Activated CD4-positive, alpha-beta memory T cell treated with anti-CD3 and anti-CD28 coated beads for 36 hours (primary cell): Measurements from ENCODE around the gene CD151. TPM values are rescaled to one million over a fixed set of nuclear protein-coding genes. Genes with fewer than 3 reads are reported as not detected.

ENCODE experiments used
- CTCF ChIA-PET: fragments of 350-600 bp; sonication (Branson Sonifier 250); formaldehyde crosslinking; loops from one replicate; lab custom pipeline; 2021; ENCODE audit warnings: antibody characterized with exemption, inconsistent platforms; lab: Charles Lee
- POLR2A ChIA-PET: fragments of 350-600 bp; sonication (Branson Sonifier 250); formaldehyde crosslinking; loops from one replicate; lab custom pipeline; 2021; ENCODE audit warnings: antibody characterized with exemption; lab: Charles Lee
- DNase-seq: peaks from one replicate; pipeline ENCODE4 v3.0.0-alpha.2; 2020
- H3K27ac Mint-ChIP-seq: one replicate; pipeline ENCODE4 v1.8.0; 2021; ENCODE audit warnings: mixed read lengths
- H3K27me3 Mint-ChIP-seq: one replicate; pipeline ENCODE4 v1.8.0; 2021; ENCODE audit warnings: mixed read lengths
- H3K36me3 Mint-ChIP-seq: one replicate; pipeline ENCODE4 v1.8.0; 2021; ENCODE audit warnings: mixed read lengths
- H3K4me1 Mint-ChIP-seq: one replicate; pipeline ENCODE4 v1.8.0; 2021; ENCODE audit warnings: low read depth, mixed read lengths
- H3K4me3 Mint-ChIP-seq: one replicate; pipeline ENCODE4 v1.8.0; 2021; ENCODE audit warnings: mild to moderate bottlenecking, mixed read lengths
- H3K9me3 Mint-ChIP-seq: one replicate; pipeline ENCODE4 v1.8.0; 2021; ENCODE audit warnings: mixed read lengths
- intact Hi-C: fragments of 100-400 bp; cut with micrococcal nuclease; formaldehyde crosslinking; loops from one replicate; pipeline ENCODE4 v1.15.1; 2023
- total RNA-seq, 2 experiments: library from RNA; stranded (reverse); gene quantifications; one replicate each; pipeline ENCODE4 v1.2.3, GENCODE V29; 2021

CD151 gene
- total RNA-seq, 2 experiments from 2014 or later, result 40.2 to 40.9 TPM

DNA sequence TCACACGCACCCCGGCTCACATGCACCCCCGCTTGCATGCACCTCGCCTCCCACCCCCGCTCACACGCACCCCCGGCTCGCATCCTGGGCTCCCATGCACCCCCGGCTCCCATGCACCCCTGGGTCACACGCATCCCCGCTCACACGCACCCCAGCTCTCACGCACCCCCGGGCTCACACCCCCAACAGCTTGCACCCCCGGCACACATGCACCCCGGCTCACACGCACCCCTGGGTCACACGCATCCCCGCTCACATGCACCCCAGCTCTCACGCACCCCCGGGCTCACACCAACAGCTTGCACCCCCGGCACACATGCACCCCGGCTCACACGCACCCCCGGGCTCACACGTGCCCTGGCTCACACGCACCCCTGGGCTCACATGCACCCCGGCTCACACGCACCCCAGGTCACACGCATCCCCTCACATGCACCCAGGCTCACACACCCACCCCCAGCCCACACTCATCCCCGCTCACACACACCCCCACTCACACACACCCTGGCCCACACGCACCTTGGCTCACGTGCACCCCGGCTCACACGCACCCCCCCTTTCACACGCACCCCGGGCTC is 26.1 kb downstream of the CD151 start:
- no peak overlapping the region for H3K4me3 Mint-ChIP-seq
- ChIA-PET POLR2A (no interaction called here), CTCF (interaction anchor here (0.9 kb wide), 1 partner anchor 11 kb away, joined by 3 read pairs; no protein-coding TSS in a partner anchor)
- no peaks in the 10 kb centered on the region for H3K36me3 Mint-ChIP-seq
- intact Hi-C loops, result no loop called here
- peaks cover 2% of the 10 kb centered on the region for H3K27me3 Mint-ChIP-seq
- H3K4me1 Mint-ChIP-seq, result no peaks in the 10 kb centered on the region
- H3K27ac Mint-ChIP-seq, result no peak overlapping the region
- no peak for DNase-seq
- no peaks in the 10 kb centered on the region for H3K9me3 Mint-ChIP-seq

DNA sequence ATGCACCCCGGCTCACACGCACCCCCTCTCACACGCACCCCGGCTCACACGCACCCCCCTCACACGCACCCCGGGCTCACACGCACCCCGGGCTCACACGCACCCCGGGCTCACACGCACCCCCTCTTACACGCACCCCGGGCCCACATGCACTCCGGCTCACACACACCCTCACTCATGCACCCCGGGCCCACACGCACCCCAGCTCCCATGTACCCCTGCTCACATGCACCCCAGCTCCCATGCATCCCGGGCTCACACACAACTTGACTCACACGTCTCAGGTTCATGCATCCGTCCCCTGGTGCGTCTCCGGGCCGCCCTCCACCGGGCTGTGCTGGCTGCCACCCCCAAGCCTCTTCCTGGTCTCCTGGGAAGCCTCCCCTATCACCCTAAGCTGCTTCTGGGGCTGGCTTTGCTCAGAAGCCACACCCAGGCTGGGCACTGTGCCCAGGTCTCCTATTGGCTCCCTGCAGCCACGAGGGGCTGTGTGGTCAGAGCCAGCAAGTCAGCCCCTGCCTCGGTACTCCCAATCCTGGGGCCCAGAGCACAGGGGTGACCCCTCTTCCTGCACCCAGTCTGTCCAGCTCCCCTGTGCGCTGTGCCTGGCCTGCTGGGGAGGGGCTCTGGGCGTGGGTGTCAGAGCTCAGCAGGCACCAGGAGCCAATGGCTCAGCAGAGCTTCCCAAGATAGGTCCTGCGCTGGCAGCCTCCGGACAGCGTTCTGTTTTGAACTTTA is 26.8 kb downstream of the CD151 start:
- no peak overlapping the region for H3K4me3 Mint-ChIP-seq
- POLR2A ChIA-PET, result no interaction called here
- intact Hi-C loops, result no loop called here
- no peaks in the 10 kb centered on the region for H3K9me3 Mint-ChIP-seq
- H3K27me3 Mint-ChIP-seq, result peaks cover 2% of the 10 kb centered on the region
- no peaks in the 10 kb centered on the region for H3K36me3 Mint-ChIP-seq
- CTCF ChIA-PET, result no interaction called here
- no peak overlapping the region for H3K27ac Mint-ChIP-seq
- no peak for DNase-seq
- no peaks in the 10 kb centered on the region for H3K4me1 Mint-ChIP-seq

- H3K9me3 Mint-ChIP-seq, result no peaks in the 10 kb centered on the region
- H3K36me3 Mint-ChIP-seq, result no peaks in the 10 kb centered on the region
- intact Hi-C loops, result no loop called here
- no peak for DNase-seq
- H3K27ac Mint-ChIP-seq, result no peak overlapping the region
- H3K4me1 Mint-ChIP-seq, result no peaks in the 10 kb centered on the region
- H3K27me3 Mint-ChIP-seq, result peaks cover 2% of the 10 kb centered on the region
- ChIA-PET CTCF (interaction anchor here (0.6 kb wide), 1 partner anchor 52 kb away, joined by 4 read pairs; no protein-coding TSS in a partner anchor), POLR2A (no interaction called here)
- H3K4me3 Mint-ChIP-seq, result no peak overlapping the region
Measured at GRCh38 chr11:860234-861104, 27.7 kb downstream of the CD151 start.

DNA sequence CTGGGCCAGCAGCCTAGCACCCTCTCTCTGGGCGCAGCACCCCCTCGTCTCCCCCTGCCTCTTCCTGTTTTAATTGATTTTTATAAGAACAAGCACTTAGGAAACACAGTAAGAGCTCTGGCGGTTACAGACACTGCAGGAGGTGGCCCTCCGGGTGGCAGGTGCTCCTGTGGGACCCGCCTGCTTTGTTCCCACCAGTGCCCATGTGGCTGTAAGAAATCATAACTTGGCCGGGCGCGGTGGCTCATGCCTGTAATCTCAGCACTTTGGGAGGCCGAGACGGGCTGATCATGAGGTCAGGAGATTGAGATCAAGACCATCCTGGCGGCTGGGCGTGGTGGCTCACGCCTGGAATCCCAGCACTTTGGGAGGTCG is 28.3 kb downstream of the CD151 start:
- Mint-ChIP-seq H3K4me1 (no peaks in the 10 kb centered on the region), H3K27ac (no peak overlapping the region), H3K9me3 (no peaks in the 10 kb centered on the region), H3K4me3 (no peak overlapping the region), H3K36me3 (no peaks in the 10 kb centered on the region), H3K27me3 (peaks cover 2% of the 10 kb centered on the region)
- CTCF ChIA-PET, result interaction anchor here (0.6 kb wide), 1 partner anchor 50 kb away, joined by 3 read pairs; no protein-coding TSS in a partner anchor
- DNase-seq, result no peak
- intact Hi-C loops, result no loop called here
- POLR2A ChIA-PET, result no interaction called here

DNA sequence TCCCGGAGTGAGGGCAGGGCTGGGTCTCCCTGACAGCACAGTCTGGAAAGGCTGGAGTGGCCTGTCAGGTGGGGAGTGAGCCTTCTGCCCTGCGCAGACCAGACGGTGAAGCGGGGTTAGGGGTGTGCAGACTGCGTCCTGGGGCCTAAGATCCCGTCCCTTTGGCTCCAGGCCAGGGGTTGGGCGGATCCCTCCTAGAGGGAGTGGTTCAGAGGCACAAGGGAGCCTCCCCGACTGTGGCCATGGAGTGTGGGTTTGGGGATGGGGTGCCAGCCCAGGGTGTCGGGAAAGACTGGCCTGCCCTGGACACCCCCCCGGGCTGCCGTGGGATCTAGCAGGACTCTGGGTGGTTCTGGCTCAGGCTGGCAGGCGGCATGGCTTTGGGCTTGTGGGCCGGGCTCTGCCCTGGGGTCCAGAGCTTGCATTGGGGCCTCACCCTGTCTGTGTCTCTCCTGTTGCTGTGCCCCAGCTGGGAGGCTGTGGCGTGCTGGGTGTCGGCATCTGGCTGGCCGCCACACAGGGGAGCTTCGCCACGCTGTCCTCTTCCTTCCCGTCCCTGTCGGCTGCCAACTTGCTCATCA is 29.4 kb downstream of the CD151 start:
- Mint-ChIP-seq H3K4me3 (no peak overlapping the region), H3K9me3 (no peaks in the 10 kb centered on the region), H3K27ac (no peak overlapping the region), H3K4me1 (no peaks in the 10 kb centered on the region), H3K27me3 (no peaks in the 10 kb centered on the region), H3K36me3 (no peaks in the 10 kb centered on the region)
- intact Hi-C loops, result no loop called here
- no peak for DNase-seq
- ChIA-PET POLR2A (no interaction called here), CTCF (no interaction called here)

DNA sequence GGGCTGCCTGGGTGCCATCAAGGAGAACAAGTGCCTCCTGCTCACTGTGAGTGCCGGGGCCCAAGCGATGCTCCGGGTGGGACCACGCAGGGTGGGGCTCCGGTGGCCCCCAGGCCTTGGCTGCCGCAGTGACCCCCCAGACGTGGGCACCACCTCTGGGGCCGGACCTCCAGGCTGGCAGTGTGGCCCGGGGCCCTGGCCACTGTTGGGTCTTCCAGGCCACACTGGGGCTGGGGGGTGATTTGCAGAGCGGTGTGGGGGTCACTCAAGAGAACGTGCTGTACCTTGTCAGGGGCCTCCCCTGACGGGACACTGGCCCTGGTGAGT is 29.9 kb downstream of the CD151 start:
- intact Hi-C loops, result no loop called here
- H3K9me3 Mint-ChIP-seq, result no peaks in the 10 kb centered on the region
- no peak overlapping the region for H3K27ac Mint-ChIP-seq
- no peak overlapping the region for H3K4me3 Mint-ChIP-seq
- POLR2A ChIA-PET, result no interaction called here
- no peak for DNase-seq
- CTCF ChIA-PET, result interaction anchor here (1.2 kb wide), 1 partner anchor 14 kb away, joined by 3 read pairs; no protein-coding TSS in a partner anchor
- H3K27me3 Mint-ChIP-seq, result no peaks in the 10 kb centered on the region
- H3K4me1 Mint-ChIP-seq, result no peaks in the 10 kb centered on the region
- no peaks in the 10 kb centered on the region for H3K36me3 Mint-ChIP-seq

DNA sequence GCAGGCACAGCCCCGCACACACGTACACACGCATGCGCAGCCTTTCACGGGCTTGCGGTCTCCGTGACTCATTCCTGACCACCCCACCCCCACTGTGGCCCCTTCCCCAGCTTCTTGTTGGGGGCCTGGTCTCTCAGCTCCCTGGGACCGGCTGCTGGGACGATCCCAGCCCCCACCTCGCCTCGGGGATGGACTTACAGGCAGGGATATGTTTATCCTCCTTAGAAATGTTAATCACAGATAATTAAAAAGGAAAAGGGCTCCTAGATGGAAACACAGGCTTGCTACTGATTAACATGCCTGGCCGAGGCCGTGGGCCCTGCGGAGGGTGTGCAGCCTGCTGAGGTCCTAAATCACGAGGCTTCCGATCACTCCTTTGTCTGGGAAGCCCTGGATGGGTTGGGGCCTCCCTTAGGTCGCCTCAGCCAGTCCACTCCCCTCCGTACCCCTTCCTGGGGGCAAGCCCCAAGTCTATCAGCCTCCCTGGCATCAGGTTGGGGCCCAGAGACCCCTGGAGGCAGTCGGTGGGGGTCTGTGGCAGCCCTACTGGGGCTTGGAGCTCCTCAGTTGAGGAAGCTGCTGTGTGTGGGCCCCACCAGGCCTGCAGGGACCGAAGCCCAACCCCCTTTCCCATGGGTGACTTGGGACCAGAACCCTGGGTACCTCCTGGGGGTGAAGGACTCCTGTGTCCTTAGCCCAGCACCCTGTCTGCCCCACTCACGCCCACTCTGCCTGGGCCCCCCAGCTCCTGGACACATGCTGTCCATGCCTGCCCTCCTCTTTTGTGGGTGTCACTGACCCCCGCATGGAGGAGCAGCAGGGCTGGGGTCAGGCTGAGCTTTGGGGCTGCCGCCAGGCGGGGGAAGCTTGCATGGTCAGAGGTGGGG is 30.5 kb downstream of the CD151 start:
- ChIA-PET POLR2A (no interaction called here), CTCF (interaction anchor here (1.2 kb wide), 1 partner anchor 15 kb away, joined by 3 read pairs; no protein-coding TSS in a partner anchor)
- no peak for DNase-seq
- Mint-ChIP-seq H3K36me3 (no peaks in the 10 kb centered on the region), H3K27ac (no peak overlapping the region), H3K4me1 (no peaks in the 10 kb centered on the region), H3K9me3 (no peaks in the 10 kb centered on the region), H3K4me3 (no peak overlapping the region), H3K27me3 (no peaks in the 10 kb centered on the region)
- intact Hi-C loops, result no loop called here

DNA sequence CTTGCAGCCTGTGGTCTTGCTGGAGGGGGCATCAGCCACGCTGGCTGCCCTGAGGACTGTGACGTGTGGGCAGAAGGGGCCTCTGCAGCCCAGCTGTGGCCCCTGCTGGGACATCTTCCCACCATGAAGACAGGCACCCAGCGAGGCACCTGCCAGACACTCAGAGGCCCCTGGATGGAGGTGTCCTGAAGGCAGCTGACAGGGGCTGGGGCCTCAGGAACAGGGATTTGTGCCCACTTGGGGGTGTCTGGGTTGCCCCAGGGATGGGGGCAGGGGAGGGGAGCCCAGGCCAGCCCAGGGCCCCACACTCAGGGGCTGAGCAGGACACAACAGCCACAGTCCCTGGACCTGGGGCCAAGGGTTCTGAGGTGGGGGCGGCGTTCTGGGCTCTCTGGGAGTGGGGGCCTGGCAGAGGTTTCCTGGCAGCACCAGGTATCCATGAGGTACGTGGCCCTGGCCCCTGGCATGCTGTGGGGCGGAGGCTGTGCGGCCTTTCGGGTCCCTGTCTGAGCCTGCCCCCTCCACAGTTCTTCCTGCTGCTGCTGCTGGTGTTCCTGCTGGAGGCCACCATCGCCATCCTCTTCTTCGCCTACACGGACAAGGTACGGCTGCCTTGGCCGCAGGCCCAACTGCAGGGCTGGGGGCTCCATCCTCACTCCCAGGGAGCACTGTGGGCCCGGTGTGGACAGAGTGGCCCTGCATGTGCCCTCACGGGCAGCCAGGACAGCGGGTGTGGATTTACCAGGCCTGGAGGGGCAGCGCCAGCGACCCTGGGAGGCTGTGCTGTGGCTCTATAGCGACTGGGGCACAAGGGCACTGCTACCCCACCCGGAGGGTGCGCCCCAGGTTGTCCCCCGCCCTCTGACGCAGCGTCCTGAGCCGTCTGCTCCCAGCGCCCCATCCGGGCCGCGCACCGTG is 31.4 kb downstream of the CD151 start:
- intact Hi-C loops, result no loop called here
- CTCF ChIA-PET, result no interaction called here
- H3K36me3 Mint-ChIP-seq, result no peaks in the 10 kb centered on the region
- H3K27ac Mint-ChIP-seq, result no peak overlapping the region
- no peaks in the 10 kb centered on the region for H3K9me3 Mint-ChIP-seq
- no peak overlapping the region for H3K4me3 Mint-ChIP-seq
- POLR2A ChIA-PET, result no interaction called here
- DNase-seq, result no peak
- no peaks in the 10 kb centered on the region for H3K27me3 Mint-ChIP-seq
- no peaks in the 10 kb centered on the region for H3K4me1 Mint-ChIP-seq

DNA sequence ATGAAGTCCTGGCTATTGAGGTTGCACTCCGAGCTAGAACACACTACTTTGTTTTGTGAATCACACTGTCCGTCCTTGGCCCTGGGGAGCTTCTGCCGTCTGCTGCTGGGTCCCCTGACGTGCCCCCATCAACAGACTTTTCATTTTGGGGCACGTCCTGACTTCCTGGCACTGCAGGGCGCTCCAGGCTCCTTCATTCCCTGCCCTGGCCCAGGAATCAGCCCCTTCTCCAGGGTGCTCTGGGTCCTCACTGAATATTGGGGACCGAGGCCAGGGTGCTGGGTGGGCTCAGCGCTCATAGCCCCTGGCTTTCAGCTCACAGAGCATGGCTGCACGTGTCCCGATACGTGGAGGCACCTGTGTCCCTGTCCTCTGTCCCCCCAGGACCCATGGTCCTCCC is 32.1 kb downstream of the CD151 start:
- Mint-ChIP-seq H3K27ac (no peak overlapping the region), H3K36me3 (no peaks in the 10 kb centered on the region), H3K27me3 (no peaks in the 10 kb centered on the region), H3K4me3 (no peak overlapping the region), H3K4me1 (no peaks in the 10 kb centered on the region), H3K9me3 (no peaks in the 10 kb centered on the region)
- CTCF ChIA-PET, result no interaction called here
- intact Hi-C loops, result no loop called here
- no peak for DNase-seq
- POLR2A ChIA-PET, result no interaction called here

DNA sequence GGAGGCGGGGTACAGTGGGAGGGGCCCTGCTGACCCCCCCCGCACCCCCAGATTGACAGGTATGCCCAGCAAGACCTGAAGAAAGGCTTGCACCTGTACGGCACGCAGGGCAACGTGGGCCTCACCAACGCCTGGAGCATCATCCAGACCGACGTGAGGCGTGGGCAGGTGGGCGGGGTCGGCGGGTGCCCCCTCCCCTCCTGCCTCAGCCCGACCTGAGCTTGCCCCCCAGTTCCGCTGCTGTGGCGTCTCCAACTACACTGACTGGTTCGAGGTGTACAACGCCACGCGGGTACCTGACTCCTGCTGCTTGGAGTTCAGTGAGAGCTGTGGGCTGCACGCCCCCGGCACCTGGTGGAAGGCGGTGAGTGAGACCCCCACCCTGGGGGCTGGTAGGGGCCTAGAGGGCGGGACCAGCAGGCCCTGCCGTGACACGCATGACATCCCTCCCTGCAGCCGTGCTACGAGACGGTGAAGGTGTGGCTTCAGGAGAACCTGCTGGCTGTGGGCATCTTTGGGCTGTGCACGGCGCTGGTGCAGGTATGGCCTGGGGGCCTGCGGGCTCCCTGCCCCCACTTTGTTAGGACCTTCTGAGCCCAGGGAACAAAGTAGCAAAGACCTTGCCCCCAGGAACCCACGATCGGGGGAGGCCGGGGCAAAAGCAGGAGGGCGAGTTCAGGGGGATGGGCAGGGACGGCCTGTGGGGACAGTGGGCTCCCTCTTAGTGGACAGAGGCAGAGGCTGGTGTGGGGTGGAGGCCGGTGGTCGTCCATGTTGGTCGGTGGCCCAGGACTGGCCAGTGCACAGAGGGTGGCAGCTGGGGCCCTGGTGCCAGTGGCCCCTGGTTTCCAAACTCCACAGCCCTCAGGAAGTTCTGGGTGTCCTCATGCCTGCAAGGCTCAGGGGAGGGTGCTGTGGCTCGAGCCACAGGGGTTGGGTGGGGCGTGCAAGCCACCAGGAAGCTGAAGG is 33.0 kb downstream of the CD151 start:
- H3K4me1 Mint-ChIP-seq, result no peaks in the 10 kb centered on the region
- H3K36me3 Mint-ChIP-seq, result no peaks in the 10 kb centered on the region
- H3K4me3 Mint-ChIP-seq, result no peak overlapping the region
- intact Hi-C loops, result no loop called here
- POLR2A ChIA-PET, result interaction anchor here (0.6 to 1.0 kb wide), 2 partner anchors 23 to 85 kb away, joined by 3 read pairs; partner anchors contain the start of genes POLR2L and TSPAN4
- CTCF ChIA-PET, result no interaction called here
- no peaks in the 10 kb centered on the region for H3K9me3 Mint-ChIP-seq
- H3K27ac Mint-ChIP-seq, result no peak overlapping the region
- DNase-seq, result no peak
- no peaks in the 10 kb centered on the region for H3K27me3 Mint-ChIP-seq
